GM12872 (cell line): ENCODE data around the gene ERLIN1.

Experiments
- TF ChIP-seq, protein P1 (sequence below): IDR thresholded peaks from 3 replicates; pipeline ENCODE4 v1.5.1; 2011; ENCODE audit warnings: low read depth, mild to moderate bottlenecking, low read length, moderate library complexity; ENCODE audit not compliant: insufficient read depth

Gene ERLIN1

DNA sequence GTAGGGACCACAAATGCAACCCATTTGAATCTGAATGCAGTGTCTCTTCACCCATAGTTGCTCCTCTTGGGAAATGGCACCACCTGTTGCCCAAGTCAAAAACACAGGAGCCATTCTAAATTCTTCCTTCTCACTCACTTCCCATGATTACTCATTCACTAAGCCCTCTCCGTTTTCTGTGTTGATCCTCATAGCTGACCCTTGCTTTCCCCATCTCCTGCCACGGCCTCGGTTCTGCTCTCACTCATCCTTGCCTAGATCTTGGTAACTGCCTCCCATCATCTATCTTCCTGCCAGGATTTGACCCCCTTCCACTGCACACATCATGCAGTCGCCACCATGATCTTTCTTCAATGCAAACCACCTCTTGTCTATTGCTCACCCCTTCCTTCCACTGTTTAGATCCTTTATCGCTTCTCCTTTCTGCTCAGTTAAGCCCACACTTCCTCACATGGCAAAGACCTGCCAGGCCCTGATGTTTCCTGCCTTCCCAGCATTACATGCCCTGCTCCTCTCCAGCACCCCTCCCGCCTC is 85.1 kb downstream of the ERLIN1 start:
- TF ChIP-seq, protein P1, sequence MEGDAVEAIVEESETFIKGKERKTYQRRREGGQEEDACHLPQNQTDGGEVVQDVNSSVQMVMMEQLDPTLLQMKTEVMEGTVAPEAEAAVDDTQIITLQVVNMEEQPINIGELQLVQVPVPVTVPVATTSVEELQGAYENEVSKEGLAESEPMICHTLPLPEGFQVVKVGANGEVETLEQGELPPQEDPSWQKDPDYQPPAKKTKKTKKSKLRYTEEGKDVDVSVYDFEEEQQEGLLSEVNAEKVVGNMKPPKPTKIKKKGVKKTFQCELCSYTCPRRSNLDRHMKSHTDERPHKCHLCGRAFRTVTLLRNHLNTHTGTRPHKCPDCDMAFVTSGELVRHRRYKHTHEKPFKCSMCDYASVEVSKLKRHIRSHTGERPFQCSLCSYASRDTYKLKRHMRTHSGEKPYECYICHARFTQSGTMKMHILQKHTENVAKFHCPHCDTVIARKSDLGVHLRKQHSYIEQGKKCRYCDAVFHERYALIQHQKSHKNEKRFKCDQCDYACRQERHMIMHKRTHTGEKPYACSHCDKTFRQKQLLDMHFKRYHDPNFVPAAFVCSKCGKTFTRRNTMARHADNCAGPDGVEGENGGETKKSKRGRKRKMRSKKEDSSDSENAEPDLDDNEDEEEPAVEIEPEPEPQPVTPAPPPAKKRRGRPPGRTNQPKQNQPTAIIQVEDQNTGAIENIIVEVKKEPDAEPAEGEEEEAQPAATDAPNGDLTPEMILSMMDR = peak; percentile 28; the same call in 1 of the 3 replicates
